AG04450 (cell line): ENCODE data around the gene PBX2. TPM values are rescaled to one million over a fixed set of nuclear protein-coding genes. Genes with fewer than 3 reads are reported as not detected.
A peak's percentile ranks its signal among the peaks of the same experiment; 100 is the strongest.

Experiments used
- CTCF ChIA-PET: fragments of 300-600, 350-600 bp; formaldehyde crosslinking; extraction: SDS; loops from one replicate; lab custom pipeline; 2022; ENCODE audit warnings: antibody characterized with exemption, inconsistent platforms; lab: Charles Lee
- POLR2A ChIA-PET: fragments of 350-600 bp; formaldehyde crosslinking; extraction: SDS; loops from one replicate; lab custom pipeline; 2021; ENCODE audit warnings: antibody characterized with exemption, inconsistent platforms; lab: Yijun Ruan, JAX
- DNase-seq: peaks from one replicate; pipeline ENCODE4 v3.0.0-alpha.2; 2011; ENCODE audit warnings: low read depth, low spot score
- H3K27ac ChIP-seq: one replicate; pipeline ENCODE4 v1.5.1; 2012; ENCODE audit warnings: low read depth, low read length, control low read depth
- H3K27me3 ChIP-seq: one replicate; pipeline ENCODE4 v1.6.0; 2012; ENCODE audit warnings: low read length; ENCODE audit not compliant: control insufficient read depth, insufficient read depth
- H3K4me3 ChIP-seq: 2 replicates; pipeline ENCODE4 v1.5.1; 2011; ENCODE audit warnings: mild to moderate bottlenecking, low read depth, low read length, control low read depth
- H3K9me3 ChIP-seq: 2 replicates; pipeline ENCODE4 v1.5.1; 2012; ENCODE audit warnings: low read length; ENCODE audit not compliant: control insufficient read depth, insufficient read depth
- polyA plus RNA-seq: library from polyadenylated mRNA; depleted of rRNA; stranded (reverse); fragments of >200 nt; gene quantifications from 2 replicates; pipeline ENCODE4 v1.2.3, GENCODE V29; 2011
- TF ChIP-seq, protein P1 (sequence below): IDR thresholded peaks from 2 replicates; pipeline ENCODE4 v1.5.1; 2011; ENCODE audit warnings: low read depth, low read length, control low read depth, inconsistent platforms

PBX2 gene
- polyA plus RNA-seq, 1 experiment, result 56.5 TPM

DNA sequence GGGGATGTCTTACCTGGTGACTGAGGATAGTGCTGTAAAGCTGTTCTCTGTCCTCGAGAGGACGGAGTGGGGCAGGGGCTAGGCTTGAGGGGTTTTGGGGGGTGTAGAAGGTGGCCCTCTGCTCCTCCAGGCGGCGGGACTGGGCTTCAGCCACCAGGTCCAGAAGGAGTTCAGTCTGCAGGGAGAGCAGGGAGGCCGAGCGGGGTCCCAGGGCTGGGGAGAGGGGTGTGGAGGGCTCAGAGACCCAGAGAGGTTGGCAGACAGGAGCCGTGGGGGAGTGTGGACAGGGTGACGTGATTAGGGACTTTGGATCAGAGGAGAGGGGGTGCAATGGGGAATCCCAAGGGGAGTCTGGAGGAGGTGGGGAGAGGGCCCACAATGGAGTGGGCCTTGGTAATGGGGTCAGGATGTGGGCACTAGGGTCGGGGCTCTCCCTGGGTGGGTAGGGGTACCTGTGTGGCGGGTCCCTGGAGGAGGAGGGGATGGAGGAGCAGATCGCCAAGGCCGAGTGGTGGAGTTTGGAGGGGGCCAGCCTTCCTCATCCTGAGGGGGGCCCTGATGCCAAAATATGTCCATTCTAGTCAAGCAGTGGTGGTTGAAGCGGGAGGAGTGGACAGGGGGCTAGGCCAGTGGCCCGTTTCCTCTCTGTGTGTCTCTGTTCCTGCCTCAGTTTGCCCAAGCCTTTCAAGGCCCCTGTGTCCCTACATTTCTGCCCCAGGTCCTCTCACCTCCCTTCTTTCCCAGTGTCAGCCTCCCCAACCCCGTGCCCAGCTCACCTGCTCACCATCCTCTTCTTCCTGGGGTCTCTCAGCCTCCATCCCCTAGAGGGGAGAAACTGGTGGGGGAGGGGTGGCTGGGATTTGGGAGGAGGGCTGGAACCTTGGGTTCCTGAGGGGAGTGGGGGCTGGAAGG is 1.9 kb upstream of the PBX2 start:
- H3K27ac ChIP-seq, result no peak overlapping the region
- CTCF ChIA-PET, result interaction anchor here (1.6 kb wide), 1 partner anchor 14 kb away, joined by 4 read pairs; no protein-coding TSS in a partner anchor
- TF ChIP-seq, protein P1, sequence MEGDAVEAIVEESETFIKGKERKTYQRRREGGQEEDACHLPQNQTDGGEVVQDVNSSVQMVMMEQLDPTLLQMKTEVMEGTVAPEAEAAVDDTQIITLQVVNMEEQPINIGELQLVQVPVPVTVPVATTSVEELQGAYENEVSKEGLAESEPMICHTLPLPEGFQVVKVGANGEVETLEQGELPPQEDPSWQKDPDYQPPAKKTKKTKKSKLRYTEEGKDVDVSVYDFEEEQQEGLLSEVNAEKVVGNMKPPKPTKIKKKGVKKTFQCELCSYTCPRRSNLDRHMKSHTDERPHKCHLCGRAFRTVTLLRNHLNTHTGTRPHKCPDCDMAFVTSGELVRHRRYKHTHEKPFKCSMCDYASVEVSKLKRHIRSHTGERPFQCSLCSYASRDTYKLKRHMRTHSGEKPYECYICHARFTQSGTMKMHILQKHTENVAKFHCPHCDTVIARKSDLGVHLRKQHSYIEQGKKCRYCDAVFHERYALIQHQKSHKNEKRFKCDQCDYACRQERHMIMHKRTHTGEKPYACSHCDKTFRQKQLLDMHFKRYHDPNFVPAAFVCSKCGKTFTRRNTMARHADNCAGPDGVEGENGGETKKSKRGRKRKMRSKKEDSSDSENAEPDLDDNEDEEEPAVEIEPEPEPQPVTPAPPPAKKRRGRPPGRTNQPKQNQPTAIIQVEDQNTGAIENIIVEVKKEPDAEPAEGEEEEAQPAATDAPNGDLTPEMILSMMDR, result no peak
- DNase-seq, result no peak
- H3K27me3 ChIP-seq, result no peaks in the 10 kb centered on the region
- H3K4me3 ChIP-seq, result 0 out of 2 replicates have a peak overlapping the region, but pooled peaks have one; percentile 10
- POLR2A ChIA-PET, result no interaction called here
- H3K9me3 ChIP-seq, result peaks cover 4% of the 10 kb centered on the region; the same call in 1 of the 2 replicates

DNA sequence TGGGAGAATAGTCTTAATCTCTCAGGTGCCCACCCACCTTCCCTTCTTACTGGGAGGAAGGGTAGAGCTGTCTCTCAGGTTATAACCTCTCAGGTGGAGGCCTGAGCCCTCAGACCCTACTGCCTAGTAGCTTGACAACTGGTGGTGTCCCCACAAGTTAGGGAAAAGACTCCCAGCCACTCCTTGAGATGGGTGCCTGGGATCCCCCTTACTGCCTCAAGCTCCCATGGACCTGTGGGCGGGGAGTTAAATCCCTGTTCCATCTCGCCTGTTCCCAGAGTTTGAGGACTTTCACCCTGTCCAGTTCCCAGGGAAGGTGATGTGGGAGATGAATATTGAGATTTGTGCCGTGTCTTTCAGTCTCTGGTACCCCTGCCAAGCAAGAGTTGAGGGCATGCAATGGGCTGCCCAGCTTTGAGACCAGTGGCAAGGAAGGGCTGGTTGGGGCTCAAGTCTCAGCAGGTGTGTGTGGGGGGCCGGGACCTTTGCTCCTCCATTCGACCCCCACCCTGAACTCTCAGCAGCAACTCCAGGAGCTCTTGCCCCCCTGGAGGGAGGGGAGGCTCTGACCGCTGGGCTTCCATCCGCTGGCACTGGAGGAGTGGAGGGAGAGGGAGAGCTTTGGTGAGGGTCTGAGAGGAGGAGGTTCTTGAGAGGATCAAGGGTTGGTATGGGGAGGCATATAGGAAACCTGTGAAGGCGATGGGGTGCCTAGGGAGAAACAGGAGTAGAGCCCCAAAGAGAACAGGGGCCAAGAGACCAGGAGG is 1.1 kb upstream of the PBX2 start:
- ChIA-PET POLR2A (no interaction called here), CTCF (interaction anchor here (1.3 to 1.6 kb wide), 2 partner anchors 14 to 72 kb away, joined by 3 to 4 read pairs; no protein-coding TSS in a partner anchor)
- peak overlapping the region; percentile 82 for H3K4me3 ChIP-seq
- peaks cover 4% of the 10 kb centered on the region; the same call in 1 of the 2 replicates for H3K9me3 ChIP-seq
- peak overlapping the region; percentile 47 for H3K27ac ChIP-seq
- H3K27me3 ChIP-seq, result no peaks in the 10 kb centered on the region
- no peak for DNase-seq
- TF ChIP-seq, protein P1, result no peak

DNA sequence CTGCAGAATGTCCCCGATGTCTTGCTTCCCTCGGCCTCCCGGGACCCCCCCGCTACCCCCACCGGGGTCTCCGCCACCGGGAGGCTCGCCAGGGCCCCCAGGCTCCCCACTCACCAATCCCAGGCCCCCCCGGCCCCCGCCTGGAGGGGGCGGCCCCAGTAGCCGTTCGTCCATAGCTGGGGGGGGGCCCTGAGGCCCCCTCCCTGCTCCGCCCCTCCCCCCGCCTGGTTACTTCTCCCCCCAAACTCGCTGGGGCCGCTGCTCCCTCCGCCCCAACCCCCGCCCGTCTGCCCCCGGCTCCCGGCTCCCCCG is 304 bp downstream of the PBX2 start:
- TF ChIP-seq, protein P1, result no peak
- H3K9me3 ChIP-seq, result peaks cover 4% of the 10 kb centered on the region; the same call in 1 of the 2 replicates
- DNase-seq, result no peak
- peak overlapping the region; percentile 82 for H3K4me3 ChIP-seq
- CTCF ChIA-PET, result no interaction called here
- no peak overlapping the region for H3K27ac ChIP-seq
- no peaks in the 10 kb centered on the region for H3K27me3 ChIP-seq
- POLR2A ChIA-PET, result interaction anchor here (1.0 to 1.6 kb wide), 3 partner anchors 10 to 60 kb away, joined by 4 to 11 read pairs (median 4); partner anchors contain the start of gene FKBPL

DNA sequence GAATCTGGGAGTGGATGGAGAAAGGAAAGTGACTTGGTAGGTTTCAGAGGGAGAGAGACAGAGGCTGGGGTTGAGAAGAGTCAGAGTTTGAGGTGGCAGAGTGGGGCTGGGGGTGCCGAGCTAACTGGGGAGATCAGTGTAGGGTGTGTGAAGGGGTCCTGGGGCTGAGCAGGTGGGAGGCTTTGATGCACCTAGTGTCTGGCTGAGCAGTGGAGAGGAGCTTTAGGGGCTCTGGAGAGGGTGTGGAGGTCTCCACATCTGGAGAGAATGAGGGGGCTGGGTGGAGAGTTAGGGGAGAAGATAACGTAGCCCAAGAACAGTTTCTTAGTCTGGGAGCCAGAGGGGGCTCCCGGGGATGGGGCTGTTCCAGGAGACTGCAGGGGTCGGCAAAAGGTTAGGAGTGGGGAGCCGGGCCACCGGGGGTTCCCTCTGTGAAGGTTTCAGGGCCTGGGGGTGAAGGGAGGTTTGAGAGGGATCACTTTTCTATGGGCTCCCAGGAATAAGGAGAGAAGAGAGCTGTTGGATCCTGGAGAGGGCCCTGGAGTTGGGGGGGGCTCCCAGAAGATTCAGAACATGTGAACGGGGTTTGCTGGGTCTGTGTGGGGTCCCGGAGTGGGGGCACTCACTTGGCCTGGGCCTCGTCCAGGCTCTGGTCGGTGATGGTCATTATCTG is 797 bp downstream of the PBX2 start:
- Histone ChIP-seq H3K4me3 (peak overlapping the region; percentile 82), H3K27ac (peak overlapping the region; percentile 47), H3K9me3 (peaks cover 4% of the 10 kb centered on the region; the same call in 1 of the 2 replicates), H3K27me3 (no peaks in the 10 kb centered on the region)
- no peak for DNase-seq
- ChIA-PET CTCF (interaction anchor here (0.9 kb wide), 1 partner anchor 71 kb away, joined by 4 read pairs; no protein-coding TSS in a partner anchor), POLR2A (interaction anchor here (1.6 kb wide), 1 partner anchor 12 kb away, joined by 11 read pairs; no protein-coding TSS in a partner anchor)
- TF ChIP-seq, protein P1, result no peak
